NCI-H524 treated with DMSO at 0.1 percent for 48 hours (cell line): ENCODE data around the gene TAF13.
"Not testable (repeated sequence)": the region's sequence is repeated elsewhere in the genome, so short reads cannot be mapped to it uniquely, and the experiment has no call there.

Experiments used
- DNase-seq: peaks from one replicate; lab custom pipeline; 2025; lab: John Stamatoyannopoulos, UW

TAF13 gene

GRCh38 chr1:109046671-109047070 lies 29.1 kb downstream of the TAF13 start:
- no peak for DNase-seq

- DNase-seq = no peak
These were observed 30.2 kb downstream of the TAF13 start for GRCh38 chr1:109045595-109045994.

GRCh38 chr1:109041621-109042468 lies 34.0 kb downstream of the TAF13 start, which contains the start of gene WDR47:
Gene WDR47 (minus strand): TSS chr1:109042102. CDS start chr1:109023512, 18,590 bp downstream.
- peak; percentile 65 for DNase-seq

- DNase-seq = no peak
These were observed 34.7 kb downstream of the TAF13 start for GRCh38 chr1:109040989-109041620.

GRCh38 chr1:109040627-109040988 lies 35.2 kb downstream of the TAF13 start:
- no peak for DNase-seq

- no peak for DNase-seq
These were observed 41.4 kb downstream of the TAF13 start for GRCh38 chr1:109034382-109034781.

GRCh38 chr1:109029493-109029892 lies 46.3 kb downstream of the TAF13 start:
- DNase-seq = not testable (repeated sequence)

- no peak for DNase-seq
These were observed 48.0 kb downstream of the TAF13 start for GRCh38 chr1:109027841-109028240.

- no peak for DNase-seq
These were observed 50.1 kb downstream of the TAF13 start for GRCh38 chr1:109025694-109026093.

GRCh38 chr1:109024646-109025045 lies 51.2 kb downstream of the TAF13 start:
- DNase-seq = no peak

GRCh38 chr1:109020693-109021257 lies 55.0 kb downstream of the TAF13 start:
- DNase-seq = no peak

GRCh38 chr1:109017719-109018118 lies 58.1 kb downstream of the TAF13 start:
- DNase-seq = not testable (repeated sequence)

GRCh38 chr1:109017134-109017533 lies 58.7 kb downstream of the TAF13 start:
- no peak for DNase-seq
